GM18907 (cell line): ENCODE data around the gene XYLT1.

Experiments
- ATAC-seq: cut with Tn5 transposase; IDR thresholded peaks from one replicate; pipeline ENCODE4 v1.9.1; 2021; ENCODE audit warnings: mild to moderate bottlenecking, moderate library complexity; ENCODE audit not compliant: unreplicated experiment

The XYLT1 gene

GRCh38 chr16:17379121-17379571 lies 91.6 kb downstream of the XYLT1 start:
- ATAC-seq = no peak

- no peak for ATAC-seq
Observed at GRCh38 chr16:17377360-17378324, 93.1 kb downstream of the XYLT1 start.

- ATAC-seq = no peak
Observed at GRCh38 chr16:17375461-17376304, 95.1 kb downstream of the XYLT1 start.

GRCh38 chr16:17374668-17375255 lies 96.0 kb downstream of the XYLT1 start:
- no peak for ATAC-seq

- no peak for ATAC-seq
Observed at GRCh38 chr16:17373533-17373932, 97.2 kb downstream of the XYLT1 start.

GRCh38 chr16:17372386-17372785 lies 98.4 kb downstream of the XYLT1 start:
- no peak for ATAC-seq

- no peak for ATAC-seq
Observed at GRCh38 chr16:17371299-17371698, 99.5 kb downstream of the XYLT1 start.

- no peak for ATAC-seq
Observed at GRCh38 chr16:17370731-17371285, 100.0 kb downstream of the XYLT1 start.

- ATAC-seq = no peak
Observed at GRCh38 chr16:17370223-17370707, 100.5 kb downstream of the XYLT1 start.

GRCh38 chr16:17369421-17370222 lies 101.1 kb downstream of the XYLT1 start:
- peak; percentile 70 for ATAC-seq

- no peak for ATAC-seq
Observed at GRCh38 chr16:17368951-17369350, 101.8 kb downstream of the XYLT1 start.

GRCh38 chr16:17368446-17368845 lies 102.3 kb downstream of the XYLT1 start:
- ATAC-seq = no peak

- ATAC-seq = no peak
Observed at GRCh38 chr16:17367923-17368322, 102.8 kb downstream of the XYLT1 start.

GRCh38 chr16:17367036-17367435 lies 103.7 kb downstream of the XYLT1 start:
- ATAC-seq = no peak

- no peak for ATAC-seq
Observed at GRCh38 chr16:17366299-17366961, 104.3 kb downstream of the XYLT1 start.

- no peak for ATAC-seq
Observed at GRCh38 chr16:17365591-17366298, 105.0 kb downstream of the XYLT1 start.

- no peak for ATAC-seq
Observed at GRCh38 chr16:17365211-17365541, 105.6 kb downstream of the XYLT1 start.

- no peak for ATAC-seq
Observed at GRCh38 chr16:17364319-17365210, 106.2 kb downstream of the XYLT1 start.
